Measurements from ENCODE around the gene CDC6.

Gene CDC6

GRCh38 chr17:40264458-40265185, 23.1 kb upstream of the CDC6 start:
- DNase-seq (ENCODE audit: insufficient read length), result no peak
- TF ChIP-seq POLR2A (IDR thresholded peaks at IDR 0.05; ENCODE audit: low read depth, low read length), result no peak
- FAIRE-seq, result no peak

- TF ChIP-seq TAF1 (IDR thresholded peaks at IDR 0.05; ENCODE audit: borderline replicate concordance, low read depth, low read length) (no peak), POLR2AphosphoS5 (IDR thresholded peaks at IDR 0.05; ENCODE audit: low read depth, low read length) (no peak), POLR2A (IDR thresholded peaks at IDR 0.05; ENCODE audit: low read depth, low read length) (no peak)
- no peak for FAIRE-seq
These were observed 22.3 kb upstream of the CDC6 start for GRCh38 chr17:40265337-40265736.

DNA sequence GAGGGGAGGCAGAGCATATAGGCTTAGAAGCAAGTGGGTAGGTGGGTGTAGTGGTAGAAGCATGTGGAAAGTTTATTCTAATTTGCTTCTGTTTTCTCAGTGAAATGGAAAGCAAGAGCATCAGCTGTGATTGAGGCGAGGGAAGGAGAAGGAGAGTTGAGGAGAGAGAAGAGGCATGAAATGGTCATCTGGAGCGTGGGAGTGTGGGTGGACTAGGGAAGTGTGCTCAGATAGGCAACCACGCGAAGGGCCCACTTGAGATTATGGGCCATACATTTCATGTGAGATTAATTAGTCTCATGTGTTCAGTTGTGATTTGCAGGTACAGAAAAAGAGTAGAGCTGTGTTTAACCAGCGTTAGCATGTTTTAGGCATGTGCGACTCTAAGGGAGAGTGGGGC, 20.8 kb upstream of the CDC6 start:
- TF ChIP-seq POLR2AphosphoS5 (IDR thresholded peaks at IDR 0.05; ENCODE audit: low read depth, low read length), result no peak
- no peak for TF ChIP-seq POLR2A (IDR thresholded peaks at IDR 0.05; ENCODE audit: low read depth, low read length)
- no peak for TF ChIP-seq TAF1 (IDR thresholded peaks at IDR 0.05; ENCODE audit: borderline replicate concordance, low read depth, low read length)
- no peak for FAIRE-seq

More at GRCh38 chr17:40265337-40265736, 22.3 kb upstream of the CDC6 start:
- DNase-seq (ENCODE audit: insufficient read length), result no peak

DNA sequence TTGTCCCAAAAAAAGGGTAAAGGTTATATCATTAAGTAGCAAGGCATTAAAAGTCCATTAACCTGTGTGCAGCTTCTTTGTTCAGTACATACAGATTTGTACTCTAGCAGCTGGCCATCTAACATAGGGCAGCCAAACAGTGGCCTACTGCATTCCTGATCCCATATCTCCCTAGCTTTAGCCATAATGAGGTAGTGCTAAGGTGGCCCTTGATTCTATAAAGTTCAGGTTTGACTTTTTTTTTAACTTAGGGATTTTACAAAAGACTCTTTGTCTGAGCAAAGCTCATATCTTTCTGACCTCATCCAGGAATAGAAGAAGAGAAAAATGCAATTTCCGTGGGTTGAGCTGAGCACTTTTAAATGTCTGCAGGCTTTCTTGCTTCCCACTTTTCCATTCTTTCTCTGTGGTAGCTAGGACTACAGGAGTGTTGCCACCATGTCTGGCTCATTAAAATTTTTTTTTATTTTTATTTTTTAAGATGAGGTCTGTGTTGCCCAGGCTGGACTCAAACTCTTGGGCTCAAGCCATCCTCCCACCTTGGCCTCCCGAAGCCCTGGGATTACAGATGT, 19.5 kb upstream of the CDC6 start:
- FAIRE-seq (no peak), DNase-seq (ENCODE audit: insufficient read length) (no peak)
- TF ChIP-seq POLR2AphosphoS5 (IDR thresholded peaks at IDR 0.05; ENCODE audit: low read depth, low read length), result no peak
- TF ChIP-seq POLR2A (IDR thresholded peaks at IDR 0.05; ENCODE audit: low read depth, low read length), result no peak
- TF ChIP-seq TAF1 (IDR thresholded peaks at IDR 0.05; ENCODE audit: borderline replicate concordance, low read depth, low read length), result no peak

More for the DNA sequence above, 20.8 kb upstream of the CDC6 start:
- DNase-seq (ENCODE audit: insufficient read length), result no peak

DNA sequence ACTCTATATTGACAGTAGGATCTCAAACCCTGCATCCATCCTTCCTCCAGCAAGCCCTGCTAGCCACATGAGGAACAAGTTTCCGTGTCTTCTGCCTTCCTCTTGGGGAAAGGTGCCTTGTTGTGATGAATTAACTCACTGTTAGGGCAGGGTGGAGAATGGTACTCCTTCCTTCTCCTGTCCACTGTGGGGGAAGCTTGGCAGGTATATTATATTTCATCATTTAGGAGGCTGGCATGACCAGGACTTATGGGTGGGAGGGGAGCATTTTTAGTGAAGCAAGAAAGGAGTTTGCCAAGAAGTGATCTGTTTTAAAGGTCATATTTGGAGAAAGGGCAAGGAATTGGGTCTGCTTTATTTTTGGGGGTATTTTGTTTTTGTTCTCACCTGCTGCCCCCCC, 9.3 kb upstream of the CDC6 start:
- FAIRE-seq, result no peak
- no peak for DNase-seq (ENCODE audit: insufficient read length)
- TF ChIP-seq POLR2AphosphoS5 (IDR thresholded peaks at IDR 0.05; ENCODE audit: low read depth, low read length) (no peak), TAF1 (IDR thresholded peaks at IDR 0.05; ENCODE audit: borderline replicate concordance, low read depth, low read length) (no peak), POLR2A (IDR thresholded peaks at IDR 0.05; ENCODE audit: low read depth, low read length) (no peak)

GRCh38 chr17:40279402-40279801, 8.3 kb upstream of the CDC6 start:
- DNase-seq (ENCODE audit: insufficient read length) (no peak), FAIRE-seq (no peak)
- TF ChIP-seq POLR2AphosphoS5 (IDR thresholded peaks at IDR 0.05; ENCODE audit: low read depth, low read length), result no peak
- TF ChIP-seq POLR2A (IDR thresholded peaks at IDR 0.05; ENCODE audit: low read depth, low read length), result no peak
- no peak for TF ChIP-seq TAF1 (IDR thresholded peaks at IDR 0.05; ENCODE audit: borderline replicate concordance, low read depth, low read length)

- FAIRE-seq (no peak), DNase-seq (ENCODE audit: insufficient read length) (no peak)
- no peak for TF ChIP-seq TAF1 (IDR thresholded peaks at IDR 0.05; ENCODE audit: borderline replicate concordance, low read depth, low read length)
- TF ChIP-seq POLR2A (IDR thresholded peaks at IDR 0.05; ENCODE audit: low read depth, low read length), result no peak
- TF ChIP-seq POLR2AphosphoS5 (IDR thresholded peaks at IDR 0.05; ENCODE audit: low read depth, low read length), result no peak
These were observed 6.0 kb upstream of the CDC6 start for GRCh38 chr17:40281663-40282062.

- DNase-seq (ENCODE audit: insufficient read length), result no peak
- TF ChIP-seq POLR2A (IDR thresholded peaks at IDR 0.05; ENCODE audit: low read depth, low read length), result no peak
- no peak for TF ChIP-seq TAF1 (IDR thresholded peaks at IDR 0.05; ENCODE audit: borderline replicate concordance, low read depth, low read length)
- TF ChIP-seq POLR2AphosphoS5 (IDR thresholded peaks at IDR 0.05; ENCODE audit: low read depth, low read length), result no peak
- FAIRE-seq, result no peak
These were observed 4.0 kb upstream of the CDC6 start for GRCh38 chr17:40283662-40284061.

GRCh38 chr17:40284085-40284713, 3.5 kb upstream of the CDC6 start:
- FAIRE-seq (no peak), DNase-seq (ENCODE audit: insufficient read length) (no peak)
- no peak for TF ChIP-seq POLR2A (IDR thresholded peaks at IDR 0.05; ENCODE audit: low read depth, low read length)
- TF ChIP-seq TAF1 (IDR thresholded peaks at IDR 0.05; ENCODE audit: borderline replicate concordance, low read depth, low read length), result no peak
- TF ChIP-seq POLR2AphosphoS5 (IDR thresholded peaks at IDR 0.05; ENCODE audit: low read depth, low read length), result no peak

DNA sequence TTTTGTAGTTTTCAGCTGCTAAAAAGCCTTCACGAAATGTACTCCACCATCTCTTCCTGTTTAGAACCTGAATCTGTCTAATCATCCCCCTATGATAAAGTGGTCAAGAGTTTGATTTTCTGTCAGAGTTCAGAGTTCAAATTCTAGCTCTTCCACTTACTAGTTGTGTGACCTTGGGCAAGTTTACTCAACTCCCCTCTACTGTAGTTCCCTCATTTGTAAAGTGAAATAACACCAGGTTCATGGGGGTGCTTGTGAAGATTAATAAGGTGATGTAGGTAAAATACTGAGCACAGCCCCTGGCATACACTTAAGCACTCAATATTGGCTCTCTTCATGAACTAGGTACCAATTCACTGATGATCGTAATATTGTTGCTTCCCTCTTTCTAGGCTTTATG, 1.2 kb upstream of the CDC6 start:
- DNase-seq (ENCODE audit: insufficient read length) (no peak), FAIRE-seq (no peak)
- TF ChIP-seq TAF1 (IDR thresholded peaks at IDR 0.05; ENCODE audit: borderline replicate concordance, low read depth, low read length), result no peak
- no peak for TF ChIP-seq POLR2A (IDR thresholded peaks at IDR 0.05; ENCODE audit: low read depth, low read length)
- TF ChIP-seq POLR2AphosphoS5 (IDR thresholded peaks at IDR 0.05; ENCODE audit: low read depth, low read length), result no peak

DNA sequence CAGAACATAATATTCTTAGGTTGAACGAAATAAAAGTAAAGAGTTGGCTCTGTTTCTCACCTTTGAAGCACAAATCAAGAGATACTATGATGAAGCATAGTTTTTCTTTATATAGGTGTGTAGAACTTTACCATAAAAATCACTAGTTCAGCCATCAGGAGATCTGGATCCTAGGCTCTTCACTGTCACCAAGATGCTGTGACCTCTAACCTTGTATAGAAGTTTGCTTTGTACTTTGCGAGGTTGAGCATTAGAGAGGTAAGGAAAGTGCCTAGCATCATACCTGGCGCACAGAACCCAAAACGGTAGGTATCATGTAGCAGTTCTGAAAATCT, 553 bp upstream of the CDC6 start:
- DNase-seq (ENCODE audit: insufficient read length), result no peak
- no peak for TF ChIP-seq TAF1 (IDR thresholded peaks at IDR 0.05; ENCODE audit: borderline replicate concordance, low read depth, low read length)
- no peak for FAIRE-seq

DNA sequence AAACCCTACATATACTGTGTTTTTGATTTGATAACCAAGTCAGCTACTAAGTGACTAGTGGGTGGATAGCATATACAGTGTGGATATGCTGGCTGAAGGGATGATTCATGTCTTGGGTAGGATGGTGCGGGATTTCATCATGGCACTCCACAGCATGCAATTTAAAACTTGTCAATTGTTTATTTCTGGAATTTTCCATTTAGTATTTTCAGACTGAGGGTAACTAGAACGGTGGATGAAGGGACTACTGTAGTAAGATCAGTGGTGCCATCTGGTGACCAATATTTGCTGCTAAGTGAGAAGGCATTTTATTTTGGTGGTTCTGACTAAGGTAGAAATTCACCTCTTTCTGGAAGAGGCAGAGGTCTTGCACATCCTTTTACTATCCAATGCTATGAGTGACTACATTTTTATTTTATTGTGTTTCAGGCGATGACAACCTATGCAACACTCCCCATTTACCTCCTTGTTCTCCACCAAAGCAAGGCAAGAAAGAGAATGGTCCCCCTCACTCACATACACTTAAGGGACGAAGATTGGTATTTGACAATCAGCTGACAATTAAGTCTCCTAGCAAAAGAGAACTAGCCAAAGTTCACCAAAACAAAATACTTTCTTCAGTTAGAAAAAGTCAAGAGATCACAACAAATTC, 3.1 kb downstream of the CDC6 start:
- TF ChIP-seq POLR2A (IDR thresholded peaks at IDR 0.05; ENCODE audit: low read depth, low read length), result no peak
- no peak for TF ChIP-seq TAF1 (IDR thresholded peaks at IDR 0.05; ENCODE audit: borderline replicate concordance, low read depth, low read length)
- TF ChIP-seq POLR2AphosphoS5 (IDR thresholded peaks at IDR 0.05; ENCODE audit: low read depth, low read length), result no peak
- no peak for DNase-seq (ENCODE audit: insufficient read length)
- no peak for FAIRE-seq
